Tibial nerve (tissue), 4 donors: ENCODE data around the gene POP7. TPM values are rescaled to one million over a fixed set of nuclear protein-coding genes. Genes with fewer than 3 reads are reported as not detected.
"Not testable (repeated sequence)": the region's sequence is repeated elsewhere in the genome, so short reads cannot be mapped to it uniquely, and the experiment has no call there.

Experiments
- DNase-seq, 2 donors: peaks; one replicate each; pipeline ENCODE4 v3.0.0-alpha.2; 2019; ENCODE audit warnings: low spot score in 2 of 2
- H3K27ac ChIP-seq, 4 donors: fragments of 200-600 bp; sonication (generic) in 3 of 4; one replicate each; pipeline ENCODE4 v1.5.1; 2017 to 2019; ENCODE audit warnings: mild to moderate bottlenecking in 1 of 4
- H3K27me3 ChIP-seq, 2 donors: fragments of 200-600 bp; sonication (generic) in 1 of 2; one replicate each; pipeline versions ENCODE4 v1.5.1 to v1.6.0; 2017 to 2019
- H3K36me3 ChIP-seq, 3 donors: fragments of 200-600 bp; sonication (generic); one replicate each; pipeline ENCODE4 v1.5.1; 2018 to 2019
- H3K4me1 ChIP-seq, 4 donors: fragments of 200-600 bp; sonication (generic) in 3 of 4; one replicate each; pipeline ENCODE4 v1.5.1; 2017 to 2019
- H3K4me3 ChIP-seq, 4 donors: fragments of 200-600 bp; sonication (generic) in 3 of 4; one replicate each; pipeline ENCODE4 v1.5.1; 2017 to 2019; ENCODE audit warnings: mild to moderate bottlenecking in 1 of 4, moderate library complexity in 1 of 4
- H3K9me3 ChIP-seq, 4 donors: fragments of 200-600 bp; sonication (generic) in 3 of 4; one replicate each; pipeline ENCODE4 v1.5.1; 2017 to 2019
- EP300 ChIP-seq, 2 donors: sonication (generic); formaldehyde crosslinking; IDR thresholded peaks; one replicate each; pipeline ENCODE4 v1.6.1; 2017; ENCODE audit warnings: antibody characterized with exemption in 2 of 2, mild to moderate bottlenecking in 1 of 2
- POLR2A ChIP-seq, 2 donors: fragments of 450-650 bp; IDR thresholded peaks; one replicate each; pipeline ENCODE4 v1.6.1; 2017; ENCODE audit warnings: antibody characterized with exemption in 2 of 2, mild to moderate bottlenecking in 2 of 2, moderate library complexity in 2 of 2
- WGBS, 2 donors: methylation state at CpG; one replicate each; pipeline ENCODE4 v1.1.5; 2018; 5-methylcytosine and 5-hydroxymethylcytosine counted together
- total RNA-seq, 4 donors: library from RNA; depleted of rRNA; stranded (reverse); fragments of >200 nt; gene quantifications; one replicate each; pipeline ENCODE4 v1.1.0, GENCODE V29; 2016
- TF ChIP-seq, protein P1 (sequence below), 5 experiments: fragments of 200-600 bp in 3 of 5; fragments of 450-650 bp in 2 of 5; sonication (generic) in 3 of 5; IDR thresholded peaks; one replicate each; pipeline ENCODE4 v1.5.1; 2016 to 2019; ENCODE audit warnings: antibody characterized with exemption in 5 of 5, mild to moderate bottlenecking in 3 of 5, moderate library complexity in 2 of 5

Gene POP7
- total RNA-seq, result 10 to 100 TPM; 23.1 to 50.7 (median 35.6) TPM

DNA sequence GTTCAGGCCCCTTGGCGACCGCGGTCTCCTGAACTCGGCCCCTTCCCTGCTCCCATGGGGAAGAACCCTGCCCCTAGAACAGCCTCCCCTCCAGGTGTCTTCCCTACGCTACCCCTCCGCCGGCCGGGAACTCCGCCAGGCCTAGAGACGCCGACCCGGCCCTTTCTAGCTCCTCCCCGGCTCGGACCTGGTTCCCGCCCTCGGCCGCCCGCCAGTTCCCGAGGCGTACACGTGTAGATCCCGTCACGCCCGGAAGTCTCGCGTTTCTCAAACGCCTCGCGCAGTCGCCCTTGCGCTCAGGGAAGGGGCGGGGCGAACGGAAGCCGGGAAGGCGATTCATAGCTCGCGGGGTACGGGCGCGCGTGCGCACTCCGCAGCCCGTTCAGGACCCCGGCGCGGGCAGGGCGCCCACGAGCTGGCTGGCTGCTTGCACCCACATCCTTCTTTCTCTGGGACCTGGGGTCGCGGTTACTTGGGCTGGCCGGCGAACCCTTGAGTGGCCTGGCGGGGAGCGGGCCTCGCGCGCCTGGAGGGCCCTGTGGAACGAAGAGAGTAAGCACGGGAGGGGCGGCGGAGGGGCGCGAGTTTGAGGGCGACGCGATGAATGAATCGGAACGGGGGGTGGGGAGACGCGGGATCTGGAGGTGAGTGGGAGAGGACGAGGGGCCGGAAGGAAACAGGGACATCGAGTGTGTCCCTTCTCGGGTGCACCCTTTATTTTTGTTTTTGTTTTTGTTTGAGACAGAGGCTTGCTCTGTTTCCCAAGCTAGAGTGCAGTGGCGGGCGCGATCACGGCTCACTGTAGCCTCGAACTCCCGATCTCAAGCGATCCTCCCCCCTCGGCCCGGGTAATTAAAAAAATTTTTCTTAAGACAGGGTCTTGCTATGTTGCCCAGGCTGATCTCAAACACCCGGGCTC lies at the start of gene POP7:
TSS of gene POP7 (plus strand) at position 369 of the 919 bp plus-strand sequence. CDS start 710 bp downstream, outside the sequence.
- TF ChIP-seq, protein P1, sequence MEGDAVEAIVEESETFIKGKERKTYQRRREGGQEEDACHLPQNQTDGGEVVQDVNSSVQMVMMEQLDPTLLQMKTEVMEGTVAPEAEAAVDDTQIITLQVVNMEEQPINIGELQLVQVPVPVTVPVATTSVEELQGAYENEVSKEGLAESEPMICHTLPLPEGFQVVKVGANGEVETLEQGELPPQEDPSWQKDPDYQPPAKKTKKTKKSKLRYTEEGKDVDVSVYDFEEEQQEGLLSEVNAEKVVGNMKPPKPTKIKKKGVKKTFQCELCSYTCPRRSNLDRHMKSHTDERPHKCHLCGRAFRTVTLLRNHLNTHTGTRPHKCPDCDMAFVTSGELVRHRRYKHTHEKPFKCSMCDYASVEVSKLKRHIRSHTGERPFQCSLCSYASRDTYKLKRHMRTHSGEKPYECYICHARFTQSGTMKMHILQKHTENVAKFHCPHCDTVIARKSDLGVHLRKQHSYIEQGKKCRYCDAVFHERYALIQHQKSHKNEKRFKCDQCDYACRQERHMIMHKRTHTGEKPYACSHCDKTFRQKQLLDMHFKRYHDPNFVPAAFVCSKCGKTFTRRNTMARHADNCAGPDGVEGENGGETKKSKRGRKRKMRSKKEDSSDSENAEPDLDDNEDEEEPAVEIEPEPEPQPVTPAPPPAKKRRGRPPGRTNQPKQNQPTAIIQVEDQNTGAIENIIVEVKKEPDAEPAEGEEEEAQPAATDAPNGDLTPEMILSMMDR (IDR thresholded peaks at IDR 0.05), result no peak
- TF ChIP-seq EP300 (IDR thresholded peaks at IDR 0.05), result peak; percentile 94 to 98
- TF ChIP-seq POLR2A (IDR thresholded peaks at IDR 0.05), result peak; percentile 22 to 79
- Histone ChIP-seq H3K9me3 (no peaks in the 10 kb centered on the region), H3K27ac (peak within 1 kb of the TSS; percentile 81 to 99 (median 96)), H3K4me1 (peaks cover 0 to 21% (median 10%) of the 10 kb centered on the region in 4 donors), H3K27me3 (no peaks in the 10 kb centered on the region), H3K36me3 (peaks cover 0 to 17% (median 0%) of the 10 kb centered on the region in 3 donors), H3K4me3 (peak within 1 kb of the TSS; percentile 66 to 88 (median 72))
- WGBS, 2 donors, result 1% methylated on average over 39 to 84 of the region's 86 CpGs
- peak; percentile 99 for DNase-seq

DNA sequence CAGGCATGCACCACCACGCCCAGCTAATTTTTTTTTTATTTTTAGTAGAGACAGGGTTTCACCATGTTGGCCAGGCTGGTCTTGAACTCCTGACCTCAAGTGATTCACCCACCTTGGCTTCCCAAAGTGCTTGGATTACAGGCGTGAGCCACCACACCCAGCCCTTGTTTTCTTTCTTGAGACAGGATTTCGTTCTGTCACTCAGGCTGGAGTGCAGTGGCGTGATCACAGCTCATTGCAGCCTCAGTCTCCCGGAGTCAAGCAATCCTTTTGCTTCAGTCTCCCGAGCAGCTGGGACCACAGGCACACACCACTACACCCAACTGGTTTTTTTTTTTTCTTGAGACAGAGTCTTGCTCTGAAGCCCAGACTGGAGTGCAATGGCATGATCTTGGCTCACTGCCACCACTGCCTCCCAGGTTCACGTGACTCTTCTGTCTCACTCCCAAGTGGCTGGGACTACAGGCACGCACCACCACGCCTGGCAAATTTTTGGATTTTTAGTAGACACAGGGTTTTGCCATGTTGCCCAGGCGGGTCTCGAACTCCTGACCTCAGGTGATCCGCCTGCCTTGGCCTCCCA lies 43.6 kb upstream of the POP7 start:
- 81 to 84% methylated on average over 12 of the region's 12 CpGs for WGBS, 2 donors
- peaks cover 0 to 19% of the 10 kb centered on the region in 2 donors for H3K27me3 ChIP-seq
- H3K27ac ChIP-seq, DNase-seq, H3K4me1 ChIP-seq, H3K36me3 ChIP-seq, H3K9me3 ChIP-seq, H3K4me3 ChIP-seq: not testable (repeated sequence)

DNA sequence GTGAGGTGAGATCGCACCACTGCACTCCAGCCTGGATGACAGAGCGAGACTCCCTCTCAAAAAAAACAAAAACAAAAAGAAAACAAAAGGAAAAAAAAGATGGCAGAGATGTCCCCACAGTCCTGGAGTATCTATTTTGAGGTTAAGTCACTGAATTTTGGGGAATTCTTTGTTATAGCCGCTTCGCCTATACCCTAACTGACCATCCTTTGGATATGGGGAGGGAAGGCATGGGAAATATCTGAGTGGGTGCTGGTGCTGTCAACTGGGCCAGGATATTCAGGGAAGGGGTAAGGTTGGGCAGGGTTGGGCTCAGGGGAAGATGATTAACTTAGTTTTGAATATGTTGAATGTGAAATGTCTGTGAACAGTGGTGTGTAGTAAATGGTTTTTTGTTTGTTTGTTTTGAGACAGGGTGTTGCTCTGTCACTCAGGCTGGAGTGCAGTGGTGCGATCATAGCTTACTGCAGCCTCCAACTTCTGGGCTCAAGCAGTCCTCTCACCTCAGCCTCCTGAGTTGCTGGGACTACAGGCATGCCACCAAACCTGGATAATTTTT lies 40.7 kb upstream of the POP7 start:
- Histone ChIP-seq H3K4me3 (no peak overlapping the region), H3K4me1 (no peaks in the 10 kb centered on the region), H3K27ac (no peak overlapping the region), H3K9me3 (no peaks in the 10 kb centered on the region), H3K27me3 (no peaks in the 10 kb centered on the region), H3K36me3 (no peaks in the 10 kb centered on the region)
- WGBS, 2 donors, result 94 to 96% methylated on average over 5 of the region's 5 CpGs
- no peak for DNase-seq
- TF ChIP-seq EP300 (IDR thresholded peaks at IDR 0.05) (no peak), POLR2A (IDR thresholded peaks at IDR 0.05) (no peak)
- TF ChIP-seq, protein P1 (IDR thresholded peaks at IDR 0.05), result no peak

DNA sequence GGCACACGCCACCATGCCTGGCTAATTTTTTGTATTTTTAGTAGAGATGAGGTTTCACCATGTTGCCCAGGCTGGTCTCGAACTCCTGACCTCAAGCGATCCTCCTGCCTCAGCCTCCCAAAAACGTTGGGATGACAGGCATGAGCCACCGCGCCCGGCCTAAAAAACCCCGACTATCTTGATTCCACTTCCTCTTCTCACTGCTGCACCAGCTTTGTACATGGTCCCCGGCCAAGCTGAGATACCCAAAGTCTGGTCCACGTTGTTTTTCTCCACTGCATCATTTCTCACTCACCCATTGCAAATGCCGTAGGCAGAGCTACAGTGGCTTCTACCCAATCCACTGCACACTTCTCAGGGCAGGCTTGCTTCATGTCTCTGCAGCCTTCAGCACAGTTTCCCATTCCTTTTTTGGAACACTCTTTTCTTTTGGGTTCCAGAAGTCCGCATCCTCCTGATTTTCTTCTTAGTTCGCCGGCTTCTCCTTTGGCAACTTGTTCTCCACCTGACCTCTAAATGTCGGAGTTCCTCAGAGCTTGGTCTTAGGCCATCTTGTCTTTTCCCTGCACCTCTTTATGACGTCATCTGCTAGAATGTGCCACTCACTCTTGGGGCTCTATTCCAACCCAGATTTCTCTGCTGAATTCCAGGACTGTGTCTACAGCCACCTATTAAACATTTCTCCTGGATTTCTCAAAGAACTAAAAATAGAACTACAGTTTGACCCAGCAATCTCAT lies 38.4 kb upstream of the POP7 start:
- TF ChIP-seq, protein P1 (IDR thresholded peaks at IDR 0.05), result no peak
- TF ChIP-seq POLR2A (IDR thresholded peaks at IDR 0.05) (no peak), EP300 (IDR thresholded peaks at IDR 0.05) (no peak)
- peaks cover 0 to under 1% (median 0%) of the 10 kb centered on the region in 4 donors for H3K4me1 ChIP-seq
- no peak overlapping the region for H3K27ac ChIP-seq
- no peaks in the 10 kb centered on the region for H3K36me3 ChIP-seq
- H3K4me3 ChIP-seq, result no peak overlapping the region
- no peak for DNase-seq
- no peaks in the 10 kb centered on the region for H3K27me3 ChIP-seq
- 81 to 82% methylated on average over 16 of the region's 16 CpGs for WGBS, 2 donors
- no peaks in the 10 kb centered on the region for H3K9me3 ChIP-seq

DNA sequence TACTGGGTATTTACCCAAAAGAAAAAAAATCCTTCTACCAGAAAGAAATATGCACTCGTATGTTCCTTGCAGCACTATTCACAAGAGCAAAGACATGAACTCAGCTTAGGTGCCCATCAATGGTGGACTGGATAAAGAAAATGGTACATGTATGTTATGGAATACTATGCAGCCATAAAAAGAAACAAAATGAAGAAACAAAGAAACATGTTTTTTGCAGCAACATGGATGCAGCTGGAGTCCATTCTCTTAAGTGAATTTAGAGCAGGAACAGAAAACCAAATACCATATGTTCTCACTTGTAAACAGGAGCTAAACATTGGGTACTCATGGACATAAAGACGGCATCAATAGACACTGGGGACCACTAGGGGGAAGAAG lies 37.9 kb upstream of the POP7 start:
- no peaks in the 10 kb centered on the region for H3K27me3 ChIP-seq
- WGBS, 2 donors, result 82 to 90% methylated on average over 2 of the region's 2 CpGs

DNA sequence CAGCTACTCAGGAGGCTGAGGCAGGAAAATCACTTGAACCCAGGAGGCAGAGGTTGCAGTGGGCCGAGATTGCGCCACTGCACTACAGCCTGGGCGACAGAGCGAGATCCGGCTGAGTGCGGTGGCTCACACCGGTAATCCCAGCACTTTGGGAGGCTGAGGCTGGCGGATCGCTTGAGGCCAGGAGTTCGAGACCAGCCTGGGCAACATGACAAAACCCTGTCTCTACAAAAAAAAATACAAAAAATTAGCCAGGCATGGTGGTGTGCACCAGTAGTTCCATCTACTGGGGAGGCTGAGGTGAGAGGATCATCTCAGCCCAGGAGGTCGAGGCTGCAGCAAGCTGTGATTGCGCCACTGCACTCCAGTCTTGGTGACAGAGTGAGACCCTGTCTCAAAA lies 36.8 kb upstream of the POP7 start:
- H3K9me3 ChIP-seq, H3K4me1 ChIP-seq, H3K4me3 ChIP-seq, H3K36me3 ChIP-seq, DNase-seq, H3K27me3 ChIP-seq, H3K27ac ChIP-seq: not testable (repeated sequence)
- 95 to 96% methylated on average over 12 of the region's 12 CpGs for WGBS, 2 donors

More for the DNA sequence above, 37.9 kb upstream of the POP7 start:
- Histone ChIP-seq H3K36me3 (no peaks in the 10 kb centered on the region), H3K4me1 (peaks cover 0 to 6% (median 2%) of the 10 kb centered on the region in 4 donors), H3K4me3 (no peak overlapping the region), H3K9me3 (no peaks in the 10 kb centered on the region), H3K27ac (no peak overlapping the region)
- no peak for DNase-seq
- TF ChIP-seq EP300 (IDR thresholded peaks at IDR 0.05), result no peak
- TF ChIP-seq, protein P1 (IDR thresholded peaks at IDR 0.05), result no peak
- TF ChIP-seq POLR2A (IDR thresholded peaks at IDR 0.05), result no peak
